Fibroblast of lung (primary cell): ENCODE data around the gene IL26. TPM values are rescaled to one million over a fixed set of nuclear protein-coding genes. Genes with fewer than 3 reads are reported as not detected.
A peak's percentile ranks its signal among the peaks of the same experiment; 100 is the strongest.

Experiments used
- DNase-seq, 2 donors: peaks; one replicate each; pipeline versions ENCODE4 v3.0.0 to v3.0.0-alpha.2; 2010; ENCODE audit warnings: low read depth in 2 of 2
- H2AFZ ChIP-seq: 2 replicates; pipeline ENCODE4 v1.5.1; 2012; ENCODE audit warnings: low read length, control low read depth, inconsistent platforms
- H3K27ac ChIP-seq: 2 replicates; pipeline ENCODE4 v1.5.1; 2011; ENCODE audit warnings: low read length, control low read depth; ENCODE audit not compliant: insufficient read depth
- H3K27me3 ChIP-seq: 2 replicates; pipeline ENCODE4 v1.5.1; 2011; ENCODE audit warnings: mild to moderate bottlenecking, low read length; ENCODE audit not compliant: control insufficient read depth, insufficient read depth
- H3K36me3 ChIP-seq: 2 replicates; pipeline ENCODE4 v1.5.1; 2011; ENCODE audit warnings: low read length; ENCODE audit not compliant: control insufficient read depth, insufficient read depth
- H3K4me1 ChIP-seq: 2 replicates; pipeline ENCODE4 v1.5.1; 2011; ENCODE audit warnings: low read length; ENCODE audit not compliant: control insufficient read depth, insufficient read depth; ENCODE audit errors: extremely low read depth
- H3K4me2 ChIP-seq: 2 replicates; pipeline ENCODE4 v1.5.1; 2011; ENCODE audit warnings: low read length, control low read depth; ENCODE audit not compliant: insufficient read depth; ENCODE audit errors: extremely low read depth
- H3K4me3 ChIP-seq, 4 experiments: fragments of 200-600 bp in 1 of 4; sonication (generic) in 1 of 4; replicated peaks in 1 of 4; 2 replicates each; pipeline ENCODE4 v1.5.1; 2011 to 2016; ENCODE audit warnings: low read length in 4 of 4, low read depth in 3 of 4, mild to moderate bottlenecking in 3 of 4, control low read depth in 2 of 4, inconsistent platforms in 1 of 4, mixed read lengths in 1 of 4; ENCODE audit not compliant: insufficient read depth in 1 of 4; ENCODE audit errors: control extremely low read depth in 1 of 4
- H3K79me2 ChIP-seq: 2 replicates; pipeline ENCODE4 v1.5.1; 2012; ENCODE audit warnings: mild to moderate bottlenecking, low read length, inconsistent platforms; ENCODE audit not compliant: control insufficient read depth, insufficient read depth
- H3K9ac ChIP-seq: 2 replicates; pipeline ENCODE4 v1.5.1; 2011; ENCODE audit warnings: mild to moderate bottlenecking, low read length, control low read depth; ENCODE audit not compliant: insufficient read depth
- H3K9me3 ChIP-seq: 2 replicates; pipeline ENCODE4 v1.5.1; 2012; ENCODE audit warnings: low read depth, low read length; ENCODE audit not compliant: control insufficient read depth, insufficient read depth
- H4K20me1 ChIP-seq: 2 replicates; pipeline ENCODE4 v1.5.1; 2011; ENCODE audit warnings: low read length; ENCODE audit not compliant: control insufficient read depth, insufficient read depth; ENCODE audit errors: extremely low read depth
- EZH2 ChIP-seq: IDR thresholded peaks from 2 replicates; pipeline ENCODE4 v1.5.1; 2012; ENCODE audit warnings: low read length, control low read depth, mild to moderate bottlenecking; ENCODE audit errors: missing control alignments
- polyA plus RNA-seq, 2 donors: library from polyadenylated mRNA; depleted of rRNA in 1 of 2; stranded (reverse) in 1 of 2; unstranded in 1 of 2; fragments of >200 nt; gene quantifications; 2 replicates each; pipeline ENCODE4 v1.2.1, GENCODE V29; 2011 to 2012; ENCODE audit warnings: missing spikeins in 1 of 2
- total RNA-seq: library from RNA; depleted of rRNA; stranded (reverse); fragments of >200 nt; gene quantifications from 2 replicates; pipeline ENCODE4 v1.2.1, GENCODE V29; 2014
- TF ChIP-seq, protein P1 (sequence below), 2 donors: IDR thresholded peaks in 1 of 2; conservative IDR thresholded peaks in 1 of 2; 1 replicate in 1 of 2; 2 replicates in 1 of 2; pipeline ENCODE4 v1.5.1; 2011 to 2012; ENCODE audit warnings: low read length in 2 of 2, control low read depth in 1 of 2, inconsistent platforms in 1 of 2, low read depth in 1 of 2, mild to moderate bottlenecking in 1 of 2

IL26 gene
- total and polyA plus RNA-seq, 2 donors (not counting 1 experiment from before 2014, with no cell fraction given), result not detected

DNA sequence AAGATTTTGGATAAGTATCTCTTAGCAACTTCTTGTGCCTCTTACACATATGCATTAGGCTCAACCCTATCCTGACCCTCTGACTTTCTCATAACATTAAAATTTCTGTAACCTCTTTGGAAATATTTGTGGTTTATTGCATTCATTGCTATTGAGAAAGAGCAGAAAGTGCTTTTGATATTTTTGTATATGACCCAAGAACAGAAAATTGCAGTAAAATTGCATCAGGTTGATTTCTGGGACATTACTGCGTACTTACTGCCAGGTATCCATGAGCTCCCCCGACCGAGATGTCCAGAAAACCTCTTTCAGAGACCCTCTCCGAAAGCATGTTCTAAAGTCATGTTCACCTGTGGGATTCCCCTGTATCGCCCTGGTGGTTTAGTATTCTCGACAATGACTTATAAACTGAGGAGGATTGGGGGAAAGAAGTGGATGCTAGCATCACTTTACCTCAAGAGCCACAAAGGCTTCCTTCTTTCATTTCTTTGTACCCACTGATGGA is 42.3 kb upstream of the IL26 start:
- H2AFZ ChIP-seq, result no peak overlapping the region
- no peak overlapping the region for H3K4me3 ChIP-seq
- no peak overlapping the region for H3K4me2 ChIP-seq
- H3K9me3 ChIP-seq, result no peaks in the 10 kb centered on the region
- no peak overlapping the region for H3K9ac ChIP-seq
- DNase-seq, result peak; percentile 84 to 98
- no peaks in the 10 kb centered on the region for H3K36me3 ChIP-seq
- H3K79me2 ChIP-seq, result no peaks in the 10 kb centered on the region
- H4K20me1 ChIP-seq, result no peaks in the 10 kb centered on the region
- H3K27me3 ChIP-seq, result no peaks in the 10 kb centered on the region
- TF ChIP-seq EZH2, result no peak
- TF ChIP-seq, protein P1, sequence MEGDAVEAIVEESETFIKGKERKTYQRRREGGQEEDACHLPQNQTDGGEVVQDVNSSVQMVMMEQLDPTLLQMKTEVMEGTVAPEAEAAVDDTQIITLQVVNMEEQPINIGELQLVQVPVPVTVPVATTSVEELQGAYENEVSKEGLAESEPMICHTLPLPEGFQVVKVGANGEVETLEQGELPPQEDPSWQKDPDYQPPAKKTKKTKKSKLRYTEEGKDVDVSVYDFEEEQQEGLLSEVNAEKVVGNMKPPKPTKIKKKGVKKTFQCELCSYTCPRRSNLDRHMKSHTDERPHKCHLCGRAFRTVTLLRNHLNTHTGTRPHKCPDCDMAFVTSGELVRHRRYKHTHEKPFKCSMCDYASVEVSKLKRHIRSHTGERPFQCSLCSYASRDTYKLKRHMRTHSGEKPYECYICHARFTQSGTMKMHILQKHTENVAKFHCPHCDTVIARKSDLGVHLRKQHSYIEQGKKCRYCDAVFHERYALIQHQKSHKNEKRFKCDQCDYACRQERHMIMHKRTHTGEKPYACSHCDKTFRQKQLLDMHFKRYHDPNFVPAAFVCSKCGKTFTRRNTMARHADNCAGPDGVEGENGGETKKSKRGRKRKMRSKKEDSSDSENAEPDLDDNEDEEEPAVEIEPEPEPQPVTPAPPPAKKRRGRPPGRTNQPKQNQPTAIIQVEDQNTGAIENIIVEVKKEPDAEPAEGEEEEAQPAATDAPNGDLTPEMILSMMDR (conservative IDR thresholded peaks at IDR 0.05 in 1 of 2, IDR thresholded peaks at IDR 0.05 in 1 of 2; ENCODE audit: low read depth in 1 of 2, low read length in 2 of 2), result no peak
- peak overlapping the region; percentile 60 for H3K27ac ChIP-seq
- peaks cover 16% of the 10 kb centered on the region for H3K4me1 ChIP-seq

DNA sequence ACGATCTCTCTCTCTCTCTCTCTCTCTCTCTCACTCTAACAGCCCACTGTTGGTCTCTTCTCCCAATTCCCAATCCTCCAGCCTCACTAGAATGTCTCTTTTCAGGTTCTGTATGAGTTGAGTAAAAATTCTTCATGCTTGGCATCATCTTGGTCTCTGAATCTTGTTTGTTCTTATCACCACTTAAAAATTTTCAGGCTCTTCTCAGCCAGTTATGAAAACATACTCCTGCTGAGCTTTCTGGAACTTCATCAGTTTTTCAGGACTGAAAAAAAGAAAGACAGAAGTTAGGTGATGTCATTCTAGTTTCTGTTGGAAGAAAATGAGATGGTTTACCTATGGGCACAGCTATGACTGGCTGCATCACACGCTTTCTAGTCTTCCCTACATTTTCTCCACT is 39.2 kb upstream of the IL26 start:
- H4K20me1 ChIP-seq, result no peaks in the 10 kb centered on the region
- no peak overlapping the region for H3K4me2 ChIP-seq
- no peaks in the 10 kb centered on the region for H3K36me3 ChIP-seq
- TF ChIP-seq, protein P1 (conservative IDR thresholded peaks at IDR 0.05 in 1 of 2, IDR thresholded peaks at IDR 0.05 in 1 of 2; ENCODE audit: low read depth in 1 of 2, low read length in 2 of 2), result no peak
- TF ChIP-seq EZH2, result no peak
- H3K9ac ChIP-seq, result no peak overlapping the region
- H3K9me3 ChIP-seq, result no peaks in the 10 kb centered on the region
- H3K4me3 ChIP-seq, result no peak overlapping the region
- peak; percentile 53 to 88 for DNase-seq
- no peak overlapping the region for H3K27ac ChIP-seq
- no peak overlapping the region for H2AFZ ChIP-seq
- peaks cover 13% of the 10 kb centered on the region for H3K4me1 ChIP-seq
- H3K27me3 ChIP-seq, result no peaks in the 10 kb centered on the region
- no peaks in the 10 kb centered on the region for H3K79me2 ChIP-seq

DNA sequence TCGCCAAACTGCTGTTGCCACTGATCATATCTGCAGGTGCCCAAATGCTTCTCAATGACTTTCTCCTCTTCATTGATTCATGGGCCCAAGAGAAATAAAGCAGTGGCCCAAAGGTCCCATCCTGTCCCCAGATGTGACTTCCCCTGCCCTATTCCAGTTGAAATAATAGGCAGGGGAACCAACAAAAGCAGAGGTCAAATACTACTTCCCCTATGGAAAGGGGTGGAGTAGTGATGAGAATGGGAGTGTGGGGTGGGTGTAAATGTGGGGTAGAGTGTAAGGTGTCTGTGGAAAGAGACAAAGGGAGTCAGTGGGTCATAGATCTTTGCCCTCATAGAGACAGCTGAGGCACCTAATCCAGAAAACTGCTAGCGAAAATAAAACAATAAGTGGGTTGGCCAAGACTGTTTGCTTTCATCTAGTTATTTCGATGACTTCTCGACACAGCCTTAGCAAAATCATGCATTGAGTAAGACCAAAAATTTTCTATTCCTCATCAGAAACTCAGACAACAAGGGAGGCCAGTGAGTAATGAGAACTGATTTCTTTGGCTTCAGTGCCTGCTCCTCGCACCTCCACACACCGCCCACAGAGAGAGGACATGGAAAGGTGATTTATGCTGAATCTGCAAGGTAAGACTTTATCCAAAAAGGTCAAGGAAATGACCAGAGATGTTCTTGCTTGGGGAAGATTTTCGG is 38.7 kb upstream of the IL26 start:
- peak in 1 of 2 donors; percentile 59 for DNase-seq
- H3K36me3 ChIP-seq, result no peaks in the 10 kb centered on the region
- no peak overlapping the region for H3K4me3 ChIP-seq
- H3K79me2 ChIP-seq, result no peaks in the 10 kb centered on the region
- H4K20me1 ChIP-seq, result no peaks in the 10 kb centered on the region
- no peak overlapping the region for H3K27ac ChIP-seq
- TF ChIP-seq, protein P1 (conservative IDR thresholded peaks at IDR 0.05 in 1 of 2, IDR thresholded peaks at IDR 0.05 in 1 of 2; ENCODE audit: low read depth in 1 of 2, low read length in 2 of 2), result no peak
- TF ChIP-seq EZH2, result no peak
- H3K4me2 ChIP-seq, result no peak overlapping the region
- peaks cover 15% of the 10 kb centered on the region for H3K4me1 ChIP-seq
- H3K9me3 ChIP-seq, result no peaks in the 10 kb centered on the region
- no peak overlapping the region for H2AFZ ChIP-seq
- no peak overlapping the region for H3K9ac ChIP-seq
- no peaks in the 10 kb centered on the region for H3K27me3 ChIP-seq
